ENCODE measurements around the gene HNRNPA1. TPM values are rescaled to one million over a fixed set of nuclear protein-coding genes. Genes with fewer than 3 reads are reported as not detected.

Gene HNRNPA1
- total and polyA plus RNA-seq, 9 of the 15 experiments (the other 6 are each of a cell fraction or from before 2014, with no cell fraction given) = 1,166 to 2,703 (median 1,815) TPM

DNA sequence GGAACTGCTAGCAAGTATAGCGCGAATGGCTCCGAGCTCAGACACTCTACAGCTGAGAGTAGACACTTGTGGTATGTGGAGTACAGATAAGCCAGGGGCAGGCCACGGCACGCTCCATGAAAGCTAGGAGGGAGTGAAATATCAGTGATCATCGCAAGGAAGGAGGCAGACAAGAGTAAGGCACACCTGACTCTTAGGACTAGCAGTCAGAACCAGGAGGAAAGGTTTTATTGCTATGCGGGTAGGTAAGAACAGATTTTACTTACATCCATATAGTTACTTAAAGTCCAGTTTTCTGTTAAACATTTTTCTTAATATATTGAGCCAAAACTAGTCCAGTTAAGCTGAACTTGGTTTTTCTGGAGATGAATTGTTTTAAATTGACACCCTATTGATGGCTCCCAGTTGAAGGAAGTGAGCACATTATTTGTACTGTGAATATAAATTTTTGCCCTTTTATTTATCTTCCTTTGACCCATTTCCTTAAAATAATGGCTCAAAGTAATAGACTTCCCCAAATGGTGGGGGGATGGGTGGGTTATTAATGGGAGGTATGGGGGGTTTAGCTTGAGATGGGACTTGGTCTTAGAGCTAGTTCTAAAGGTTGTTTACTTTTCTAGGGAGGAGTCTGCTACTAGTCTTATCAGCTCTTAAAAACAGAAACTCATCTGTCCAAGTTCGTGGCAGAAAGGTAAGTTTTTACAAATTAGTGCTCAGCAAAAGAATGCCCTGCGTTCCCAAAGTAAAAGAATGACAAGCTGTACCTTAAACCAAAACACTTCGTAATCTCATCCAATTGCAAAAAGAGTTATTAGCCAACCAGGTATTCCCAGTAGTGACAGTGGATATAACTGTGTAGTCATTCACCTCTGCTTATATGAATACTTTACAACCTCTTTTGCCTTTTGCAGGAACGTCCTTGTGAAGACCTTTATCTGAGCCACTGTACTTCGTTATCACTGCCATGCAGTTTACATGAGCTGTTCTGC lies 5.8 kb downstream of the HNRNPA1 start (continued):
- TF ChIP-seq, protein P1, sequence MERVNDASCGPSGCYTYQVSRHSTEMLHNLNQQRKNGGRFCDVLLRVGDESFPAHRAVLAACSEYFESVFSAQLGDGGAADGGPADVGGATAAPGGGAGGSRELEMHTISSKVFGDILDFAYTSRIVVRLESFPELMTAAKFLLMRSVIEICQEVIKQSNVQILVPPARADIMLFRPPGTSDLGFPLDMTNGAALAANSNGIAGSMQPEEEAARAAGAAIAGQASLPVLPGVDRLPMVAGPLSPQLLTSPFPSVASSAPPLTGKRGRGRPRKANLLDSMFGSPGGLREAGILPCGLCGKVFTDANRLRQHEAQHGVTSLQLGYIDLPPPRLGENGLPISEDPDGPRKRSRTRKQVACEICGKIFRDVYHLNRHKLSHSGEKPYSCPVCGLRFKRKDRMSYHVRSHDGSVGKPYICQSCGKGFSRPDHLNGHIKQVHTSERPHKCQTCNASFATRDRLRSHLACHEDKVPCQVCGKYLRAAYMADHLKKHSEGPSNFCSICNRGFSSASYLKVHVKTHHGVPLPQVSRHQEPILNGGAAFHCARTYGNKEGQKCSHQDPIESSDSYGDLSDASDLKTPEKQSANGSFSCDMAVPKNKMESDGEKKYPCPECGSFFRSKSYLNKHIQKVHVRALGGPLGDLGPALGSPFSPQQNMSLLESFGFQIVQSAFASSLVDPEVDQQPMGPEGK (CRISPR knock-in tag; IDR thresholded peaks at IDR 0.05; ENCODE audit: borderline replicate concordance) = 0 out of 2 replicates have a peak, but pooled peaks have one; percentile 65
- TF ChIP-seq HMGN3 (IDR thresholded peaks at IDR 0.05; ENCODE audit: borderline replicate concordance, extremely low read depth, insufficient read length, low read depth, low read length) = no peak
- no peak for TF ChIP-seq GTF2F1 (IDR thresholded peaks at IDR 0.05; ENCODE audit: low read depth, low read length)
- no peak for TF ChIP-seq ZNF77 (CRISPR knock-in tag; IDR thresholded peaks at IDR 0.05)
- no peak for TF ChIP-seq GTF2E2 (tag; IDR thresholded peaks at IDR 0.05)
- no peak for TF ChIP-seq SMAD2 (IDR thresholded peaks at IDR 0.05; ENCODE audit: low read depth, low read length)
- no peak for TF ChIP-seq ATF4 (CRISPR knock-in tag; IDR thresholded peaks at IDR 0.05)
- no peak for TF ChIP-seq ZNF316 (IDR thresholded peaks at IDR 0.05)
- TF ChIP-seq YY1 (IDR thresholded peaks at IDR 0.05; ENCODE audit: borderline replicate concordance in 1 of 3, control insufficient read depth in 1 of 3, extremely low read depth in 1 of 3, insufficient read depth in 3 of 3, insufficient read length in 1 of 3, insufficient replicate concordance in 2 of 3, low read depth in 1 of 3, low read length in 2 of 3) = peak in 1 of 3 experiments; percentile 56
- TF ChIP-seq ZKSCAN8 (CRISPR knock-in tag; IDR thresholded peaks at IDR 0.05) = no peak
- TF ChIP-seq RBM17 (IDR thresholded peaks at IDR 0.05; ENCODE audit: borderline replicate concordance, low read depth, low read length) = no peak
- no peak for TF ChIP-seq NR1H2 (CRISPR knock-in tag; IDR thresholded peaks at IDR 0.05)
- TF ChIP-seq SP2 (IDR thresholded peaks at IDR 0.05; ENCODE audit: extremely low read depth, low read depth, low read length, poor library complexity, severe bottlenecking) = no peak
- no peak for TF ChIP-seq ZNF668 (CRISPR knock-in tag; IDR thresholded peaks at IDR 0.05)
- TF ChIP-seq ESRRA (IDR thresholded peaks at IDR 0.05; ENCODE audit: borderline replicate concordance, low read depth) = peak; percentile 63
- TF ChIP-seq TCFL5 (CRISPR knock-in tag; conservative IDR thresholded peaks at IDR 0.05) = no peak
- TF ChIP-seq U2AF1 (optimal IDR thresholded peaks at IDR 0.05; ENCODE audit: low read depth, low read length) = no peak
- TF ChIP-seq RNF2 (IDR thresholded peaks at IDR 0.05) = no peak; the same call in 1 of the 2 replicates
- TF ChIP-seq, protein P2, sequence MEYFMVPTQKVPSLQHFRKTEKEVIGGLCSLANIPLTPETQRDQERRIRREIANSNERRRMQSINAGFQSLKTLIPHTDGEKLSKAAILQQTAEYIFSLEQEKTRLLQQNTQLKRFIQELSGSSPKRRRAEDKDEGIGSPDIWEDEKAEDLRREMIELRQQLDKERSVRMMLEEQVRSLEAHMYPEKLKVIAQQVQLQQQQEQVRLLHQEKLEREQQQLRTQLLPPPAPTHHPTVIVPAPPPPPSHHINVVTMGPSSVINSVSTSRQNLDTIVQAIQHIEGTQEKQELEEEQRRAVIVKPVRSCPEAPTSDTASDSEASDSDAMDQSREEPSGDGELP (CRISPR knock-in tag; IDR thresholded peaks at IDR 0.05; ENCODE audit: borderline replicate concordance) = peak; percentile 95
- peak; percentile 42 for TF ChIP-seq NUFIP1 (IDR thresholded peaks at IDR 0.05; ENCODE audit: partially characterized antibody)
- peak; percentile 80 to 83; a peak in 3 of 4 replicates for TF ChIP-seq TEAD1 (CRISPR knock-in tag; IDR thresholded peaks at IDR 0.05)
- TF ChIP-seq NFE2 (IDR thresholded peaks at IDR 0.05; ENCODE audit: low read depth) = peak; percentile 33; the same call in 1 of the 2 replicates
- TF ChIP-seq TCF3 (CRISPR knock-in tag; IDR thresholded peaks at IDR 0.05) = peak; percentile 88

Data from K562 (cell line).